ENCODE results near the gene TWF2. TPM values are rescaled to one million over a fixed set of nuclear protein-coding genes. Genes with fewer than 3 reads are reported as not detected.
A peak's percentile ranks its signal among the peaks of the same experiment; 100 is the strongest.

TWF2 gene
- total RNA-seq, 1 experiment from 2014 or later: 44.8 TPM

DNA sequence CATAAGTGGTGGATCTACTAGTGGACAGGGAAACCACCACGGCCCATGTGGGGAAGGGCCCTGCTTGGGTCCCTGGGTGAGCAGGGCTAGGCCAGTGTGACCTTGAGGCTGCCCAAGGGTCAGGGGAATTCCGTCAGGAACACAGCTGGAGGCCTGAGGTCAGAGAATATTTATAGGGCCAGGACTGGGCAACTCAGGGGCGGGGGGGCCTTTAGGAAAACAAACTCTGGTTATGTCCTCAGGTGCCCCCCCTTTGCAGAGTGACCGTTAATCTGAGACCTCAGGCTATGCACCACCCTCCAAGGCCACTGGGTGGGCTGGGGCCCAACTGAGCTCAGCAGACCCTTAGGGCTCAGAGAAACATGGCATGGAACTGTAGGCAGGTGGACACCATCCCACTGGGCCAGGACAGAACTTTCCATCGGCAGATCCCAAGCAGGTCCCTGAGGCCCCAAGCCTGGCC is 2.5 kb downstream of the TWF2 start:
- H3K79me2 ChIP-seq (ENCODE audit: insufficient read depth, low read length): peaks cover 5% of the 10 kb centered on the region; the same call in 1 of the 2 replicates
- no CpG with 5 or more reads among the region's 5 CpGs for WGBS (ENCODE audit: extremely low coverage, insufficient read length, low lambda C conversion rate)

More for the DNA sequence above, 2.5 kb downstream of the TWF2 start:
- H3K27me3 ChIP-seq (ENCODE audit: insufficient read depth, low read length): no peaks in the 10 kb centered on the region
- H3K9ac ChIP-seq (ENCODE audit: extremely low read depth, insufficient read length, low read length): no peak overlapping the region
- H3K9me3 Mint-ChIP-seq: no peaks in the 10 kb centered on the region
- no peak overlapping the region for H2BK5ac ChIP-seq (ENCODE audit: insufficient read length, low read length)
- H2BK20ac ChIP-seq (ENCODE audit: low read depth, low read length, poor library complexity, severe bottlenecking): no peak overlapping the region
- peak overlapping the region in 1 of 3 experiments; percentile 13; a peak in 2 of 7 replicates for H3K27ac Mint-ChIP-seq
- H3K4me3 Mint-ChIP-seq: peak overlapping the region in 1 of 2 experiments; percentile 51; a peak in 1 of 5 replicates
- H3K27me3 Mint-ChIP-seq (ENCODE audit: low read depth): no peaks in the 10 kb centered on the region
- peaks cover 39 to 47% of the 10 kb centered on the region in 2 experiments for H3K4me1 Mint-ChIP-seq
- H3K18ac ChIP-seq (ENCODE audit: insufficient read length, low read depth, low read length): no peak overlapping the region
- H3K4me1 ChIP-seq (ENCODE audit: insufficient read depth, low read length): peaks cover 15% of the 10 kb centered on the region
- H3K14ac ChIP-seq (ENCODE audit: insufficient read depth, low read length): no peak overlapping the region
- H2AFZ ChIP-seq (ENCODE audit: low read length): no peak overlapping the region
- H3K4ac ChIP-seq (ENCODE audit: low read depth, low read length): no peak overlapping the region
- no peak overlapping the region for H3K4me2 ChIP-seq (ENCODE audit: insufficient read depth, insufficient read length, low read length)
- no peak for TF ChIP-seq CTCF (conservative IDR thresholded peaks at IDR 0.05)
- H2AK5ac ChIP-seq (ENCODE audit: insufficient read length, low read length): no peak overlapping the region
- H2BK12ac ChIP-seq (ENCODE audit: insufficient read length, low read depth, low read length): no peak overlapping the region
- H4K20me1 ChIP-seq (ENCODE audit: control insufficient read depth, insufficient read depth, insufficient read length): no peaks in the 10 kb centered on the region
- no peak overlapping the region for H4K8ac ChIP-seq (replicated peaks; ENCODE audit: insufficient read length, low read depth, low read length)
- no peak overlapping the region for H3K27ac ChIP-seq (ENCODE audit: insufficient read length, low read depth, low read length)
- H4K91ac ChIP-seq (ENCODE audit: insufficient read length, low read depth, low read length): no peak overlapping the region
- H3K23ac ChIP-seq (ENCODE audit: insufficient read length, low read depth, low read length): no peak overlapping the region
- H2BK120ac ChIP-seq (ENCODE audit: low read depth, low read length, poor library complexity, severe bottlenecking): no peak overlapping the region
- peak; percentile 27 for DNase-seq
- no peak overlapping the region for H2BK15ac ChIP-seq (ENCODE audit: low read depth, low read length)
- H3K9me3 ChIP-seq (ENCODE audit: control insufficient read depth, low read depth, low read length): no peaks in the 10 kb centered on the region
- H3K23me2 ChIP-seq (ENCODE audit: insufficient read length, low read depth, low read length, poor library complexity, severe bottlenecking): peaks cover 8% of the 10 kb centered on the region
- no peak overlapping the region for H3T11ph ChIP-seq (ENCODE audit: low read length)
- no peak overlapping the region for H3K56ac ChIP-seq (ENCODE audit: insufficient read length, low read depth, low read length)
- no peaks in the 10 kb centered on the region for H3K79me1 ChIP-seq (ENCODE audit: insufficient read depth, low read depth, low read length, poor library complexity, severe bottlenecking)
- no peak overlapping the region for H4K5ac ChIP-seq (ENCODE audit: insufficient read length, low read depth, low read length)
- peaks cover 0 to 24% (median 21%) of the 10 kb centered on the region in 3 experiments; a peak in 5 of 7 replicates for H3K36me3 Mint-ChIP-seq (ENCODE audit: insufficient read depth in 1 of 3, low read depth in 3 of 3)
